ENCODE measurements around the gene EPS15. TPM values are rescaled to one million over a fixed set of nuclear protein-coding genes. Genes with fewer than 3 reads are reported as not detected.

The EPS15 gene
- total and polyA plus RNA-seq, 10 of the 15 experiments (the other 5 are each of a cell fraction or from before 2014, with no cell fraction given), result 24.7 to 87.8 (median 56.3) TPM

GRCh38 chr1:51420867-51421627 lies 98.0 kb downstream of the EPS15 start:
- no peaks in the 10 kb centered on the region for H4K20me1 ChIP-seq (ENCODE audit: control insufficient read depth, insufficient read depth)
- no peak for TF ChIP-seq IKZF2 (IDR thresholded peaks at IDR 0.05)
- TF ChIP-seq POLR2AphosphoS2 (IDR thresholded peaks at IDR 0.05; ENCODE audit: low read depth, low read length), result no peak
- TF ChIP-seq SREBF2 (IDR thresholded peaks at IDR 0.05; ENCODE audit: low read length), result no peak
- TF ChIP-seq ASH2L (IDR thresholded peaks at IDR 0.05; ENCODE audit: borderline replicate concordance, low read depth), result no peak
- TF ChIP-seq HDAC6 (IDR thresholded peaks at IDR 0.05; ENCODE audit: unreplicated experiment), result no peak
- no peak for TF ChIP-seq NR2C2 (IDR thresholded peaks at IDR 0.05; ENCODE audit: borderline replicate concordance, control insufficient read depth, insufficient read length, low read depth)
- no peak for TF ChIP-seq SMARCA5 (IDR thresholded peaks at IDR 0.05)
- no peak for TF ChIP-seq ATF2 (IDR thresholded peaks at IDR 0.05; ENCODE audit: low read length)
- no peak for TF ChIP-seq CHD1 (IDR thresholded peaks at IDR 0.05; ENCODE audit: low read depth, low read length)
- no peak for TF ChIP-seq MEF2B (IDR thresholded peaks at IDR 0.05; ENCODE audit: partially characterized antibody, poor library complexity, severe bottlenecking)
- TF ChIP-seq BRCA1 (IDR thresholded peaks at IDR 0.05; ENCODE audit: low read depth, low read length), result no peak
- TF ChIP-seq MTA2 (IDR thresholded peaks at IDR 0.05; ENCODE audit: low read depth), result no peak
- TF ChIP-seq SMC3 (IDR thresholded peaks at IDR 0.05; ENCODE audit: borderline replicate concordance, low read length), result no peak
- TF ChIP-seq STAT3 (IDR thresholded peaks at IDR 0.05; ENCODE audit: low read depth, low read length), result no peak
- no peak for TF ChIP-seq NR2C1 (IDR thresholded peaks at IDR 0.05)
- TF ChIP-seq CBX3 (IDR thresholded peaks at IDR 0.05; ENCODE audit: borderline replicate concordance, low read depth), result no peak
- TF ChIP-seq STAT1 (conservative IDR thresholded peaks at IDR 0.05), result no peak
- TF ChIP-seq FOXK2 (IDR thresholded peaks at IDR 0.05), result no peak
- no peak for ATAC-seq
- ChIA-PET POLR2A (no interaction called here), RAD21 (ENCODE audit: unreplicated experiment) (no interaction called here), CTCF (interaction anchor here (0.9 to 2.8 kb wide), 3 partner anchors 11 to 114 kb away, joined by 3 to 18 read pairs (median 5); no protein-coding TSS in a partner anchor), SMC1A (ENCODE audit: uncharacterized antibody, unreplicated experiment) (interaction anchor here (1.0 to 2.8 kb wide), 5 partner anchors 12 to 24 kb away, joined by 3 to 11 read pairs (median 5); no protein-coding TSS in a partner anchor)
- H3K4me1 ChIP-seq (ENCODE audit: control insufficient read depth, insufficient read depth, low read length), result no peaks in the 10 kb centered on the region
- H3K27ac ChIP-seq (ENCODE audit: control insufficient read depth, insufficient read depth), result no peak overlapping the region
- no peaks in the 10 kb centered on the region for H3K9me3 ChIP-seq (replicated peaks; ENCODE audit: control insufficient read depth, insufficient read depth, low read length)
- no TSS peak for BruUV-seq (replicated peaks)
- 94% methylated on average over 2 of the region's 2 CpGs for WGBS (ENCODE audit: insufficient coverage, insufficient replicate concordance, low lambda C conversion rate, missing lambda C conversion rate)
- H3K9ac ChIP-seq (ENCODE audit: control insufficient read depth, insufficient read depth, low read length), result no peak overlapping the region
- no peak overlapping the region for H2AFZ ChIP-seq (ENCODE audit: control insufficient read depth, low read depth, low read length)
- intact Hi-C loops (cut with micrococcal nuclease; ENCODE audit: unreplicated experiment), result no loop called here
- no peak overlapping the region for H3K4me2 ChIP-seq (ENCODE audit: control insufficient read depth, insufficient read depth)
- in situ Hi-C loops (cut with MboI), result no loop called here
- DNase-seq (ENCODE audit: low read depth, low spot score), result no peak
- no peak overlapping the region for H3K4me3 ChIP-seq
- FAIRE-seq, result no peak
- peaks cover 0 to 16% of the 10 kb centered on the region in 2 experiments; a peak in 3 of 4 replicates for H3K36me3 ChIP-seq (ENCODE audit: control insufficient read depth in 2 of 2, insufficient read depth in 2 of 2, low read length in 1 of 2)
- H3K79me2 ChIP-seq (ENCODE audit: control insufficient read depth, insufficient read depth, low read length), result no peaks in the 10 kb centered on the region
- no peaks in the 10 kb centered on the region for H3K27me3 ChIP-seq (replicated peaks in 1 of 2; ENCODE audit: control insufficient read depth in 2 of 2, insufficient read depth in 2 of 2, low read length in 1 of 2)
